HG02870 (cell line): ENCODE results near the gene CACNG3.
"Not testable (repeated sequence)": the region's sequence is repeated elsewhere in the genome, so short reads cannot be mapped to it uniquely, and the experiment has no call there.

Experiments
- ATAC-seq: cut with Tn5 transposase; IDR thresholded peaks from one replicate; pipeline ENCODE4 v1.9.1; 2021; ENCODE audit warnings: mild to moderate bottlenecking, moderate library complexity; ENCODE audit not compliant: unreplicated experiment

Gene CACNG3

GRCh38 chr16:24255456-24256371, at the start of gene CACNG3:
Gene CACNG3 (plus strand): TSS chr16:24256335. CDS start chr16:24256755, 420 bp downstream.
- ATAC-seq: no peak

- ATAC-seq: no peak
Measured at GRCh38 chr16:24206926-24207325, 49.2 kb upstream of the CACNG3 start.

GRCh38 chr16:24208710-24209109, 47.4 kb upstream of the CACNG3 start:
- ATAC-seq: no peak

- no peak for ATAC-seq
Measured at GRCh38 chr16:24214992-24215391, 41.1 kb upstream of the CACNG3 start.

- ATAC-seq: no peak
Measured at GRCh38 chr16:24216961-24217360, 39.2 kb upstream of the CACNG3 start.

GRCh38 chr16:24217461-24217860, 38.7 kb upstream of the CACNG3 start:
- no peak for ATAC-seq

GRCh38 chr16:24218299-24218698, 37.8 kb upstream of the CACNG3 start:
- ATAC-seq: no peak

GRCh38 chr16:24221219-24221618, 34.9 kb upstream of the CACNG3 start:
- no peak for ATAC-seq

- no peak for ATAC-seq
Measured at GRCh38 chr16:24228514-24228913, 27.6 kb upstream of the CACNG3 start.

GRCh38 chr16:24232936-24233335, 23.2 kb upstream of the CACNG3 start:
- no peak for ATAC-seq

GRCh38 chr16:24234737-24235136, 21.4 kb upstream of the CACNG3 start:
- ATAC-seq: no peak

GRCh38 chr16:24235806-24236205, 20.3 kb upstream of the CACNG3 start:
- ATAC-seq: no peak

GRCh38 chr16:24238846-24239245, 17.3 kb upstream of the CACNG3 start:
- ATAC-seq: not testable (repeated sequence)

- no peak for ATAC-seq
Measured at GRCh38 chr16:24246911-24247607, 9.1 kb upstream of the CACNG3 start.

GRCh38 chr16:24253192-24253591, 2.9 kb upstream of the CACNG3 start:
- no peak for ATAC-seq

- no peak for ATAC-seq
Measured at GRCh38 chr16:24257958-24258357, 1.8 kb downstream of the CACNG3 start.

- no peak for ATAC-seq
Measured at GRCh38 chr16:24258791-24259190, 2.7 kb downstream of the CACNG3 start.

- ATAC-seq: no peak
Measured at GRCh38 chr16:24262816-24263215, 6.7 kb downstream of the CACNG3 start.

- ATAC-seq: no peak
Measured at GRCh38 chr16:24270721-24271442, 14.7 kb downstream of the CACNG3 start.

GRCh38 chr16:24272379-24272778, 16.2 kb downstream of the CACNG3 start:
- ATAC-seq: no peak

- no peak for ATAC-seq
Measured at GRCh38 chr16:24273508-24274182, 17.5 kb downstream of the CACNG3 start.
